ENCODE results near the gene CHI3L2.

Gene CHI3L2

DNA sequence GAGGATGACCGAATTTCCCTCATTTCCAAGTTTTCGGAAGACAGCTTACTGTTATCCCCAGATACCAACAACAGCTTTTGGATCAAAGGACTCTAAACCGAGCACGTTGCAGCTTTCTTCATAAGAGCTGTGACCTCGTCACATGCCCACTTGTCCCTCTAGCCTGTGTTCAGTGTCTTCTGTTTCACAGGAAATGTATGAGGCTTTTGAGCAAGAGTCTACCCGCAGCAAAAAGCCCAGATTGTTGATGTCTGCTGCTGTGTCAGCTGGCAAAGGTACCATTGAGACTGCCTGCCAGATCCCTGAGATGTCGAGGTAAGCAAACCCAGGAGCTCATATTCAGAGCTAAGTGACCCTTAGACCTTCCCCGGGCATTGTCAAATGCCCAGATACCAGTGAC, 24.1 kb downstream of the CHI3L2 start:
- DNase-seq (ENCODE audit: low read depth in 2 of 2): no peak

DNA sequence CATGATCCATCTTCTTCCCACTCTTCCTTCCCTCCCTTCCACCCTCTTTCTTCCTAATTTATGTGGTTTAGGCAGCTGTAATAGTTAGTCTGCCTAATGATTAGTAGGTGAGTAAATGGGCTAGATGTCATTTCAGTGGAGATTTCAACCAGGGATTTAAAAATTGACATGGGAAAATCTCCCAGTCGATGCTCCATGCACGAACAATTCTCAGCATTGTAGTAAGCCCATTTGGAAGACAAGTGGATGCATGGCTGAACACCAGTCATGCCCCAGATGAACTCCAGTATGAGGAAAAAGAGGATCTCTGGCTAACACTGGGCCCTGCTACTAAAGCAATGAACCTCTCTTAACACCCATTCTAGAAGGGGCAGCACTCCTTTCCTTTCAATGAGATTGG, 25.3 kb downstream of the CHI3L2 start:
- DNase-seq (ENCODE audit: low read depth in 2 of 2): no peak

DNA sequence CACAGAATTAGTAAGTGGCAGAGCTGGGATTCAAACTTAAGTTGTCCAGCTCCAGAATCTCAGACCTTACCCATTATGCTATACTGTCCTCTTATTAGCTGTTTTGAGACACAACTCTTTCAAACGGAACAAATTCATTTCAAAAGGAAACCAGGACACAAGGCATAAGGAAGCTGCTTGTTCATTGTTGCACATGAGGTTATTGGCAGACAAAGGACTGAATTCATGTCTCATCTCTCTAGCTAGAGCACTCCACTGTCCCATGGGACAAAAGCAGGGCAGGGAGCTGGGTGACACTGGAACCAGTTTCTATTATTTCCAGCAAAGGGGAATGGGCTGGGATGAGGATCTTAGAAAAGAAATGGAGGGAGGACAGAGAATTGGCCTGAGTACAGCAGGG, 26.4 kb downstream of the CHI3L2 start:
- no peak for DNase-seq (ENCODE audit: low read depth in 2 of 2)

DNA sequence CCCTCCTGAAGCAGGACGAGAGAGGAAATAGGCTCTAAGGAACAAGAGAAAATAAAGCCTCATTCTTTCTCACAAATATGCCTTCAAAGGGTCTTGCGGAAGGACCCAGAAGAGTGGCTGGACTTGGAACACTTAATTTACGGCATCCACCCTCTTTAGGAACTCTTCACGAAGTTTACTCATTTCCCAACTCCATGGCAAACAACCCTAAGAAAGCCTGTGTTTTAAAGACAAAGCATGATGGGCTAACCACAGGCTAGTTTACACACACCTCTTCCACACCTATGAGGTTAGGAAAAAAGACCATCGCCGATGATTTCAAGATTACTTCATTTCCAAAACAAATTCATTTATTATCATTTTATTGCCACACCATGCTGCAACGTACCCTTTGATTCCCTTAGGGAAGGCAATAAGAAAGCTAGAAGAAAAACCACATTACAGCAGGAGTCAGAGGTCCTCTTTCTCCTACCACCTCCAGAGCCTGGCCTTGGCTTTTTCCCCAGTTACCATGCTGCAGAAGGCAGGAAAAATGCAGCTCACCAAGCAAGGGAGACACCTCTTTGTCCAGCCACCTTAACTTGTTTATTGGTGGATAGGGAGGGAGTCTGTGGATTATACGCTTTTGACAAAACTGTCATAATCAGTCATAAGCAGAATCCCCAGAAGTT, 29.6 kb downstream of the CHI3L2 start:
- DNase-seq (ENCODE audit: low read depth in 2 of 2): no peak

DNA sequence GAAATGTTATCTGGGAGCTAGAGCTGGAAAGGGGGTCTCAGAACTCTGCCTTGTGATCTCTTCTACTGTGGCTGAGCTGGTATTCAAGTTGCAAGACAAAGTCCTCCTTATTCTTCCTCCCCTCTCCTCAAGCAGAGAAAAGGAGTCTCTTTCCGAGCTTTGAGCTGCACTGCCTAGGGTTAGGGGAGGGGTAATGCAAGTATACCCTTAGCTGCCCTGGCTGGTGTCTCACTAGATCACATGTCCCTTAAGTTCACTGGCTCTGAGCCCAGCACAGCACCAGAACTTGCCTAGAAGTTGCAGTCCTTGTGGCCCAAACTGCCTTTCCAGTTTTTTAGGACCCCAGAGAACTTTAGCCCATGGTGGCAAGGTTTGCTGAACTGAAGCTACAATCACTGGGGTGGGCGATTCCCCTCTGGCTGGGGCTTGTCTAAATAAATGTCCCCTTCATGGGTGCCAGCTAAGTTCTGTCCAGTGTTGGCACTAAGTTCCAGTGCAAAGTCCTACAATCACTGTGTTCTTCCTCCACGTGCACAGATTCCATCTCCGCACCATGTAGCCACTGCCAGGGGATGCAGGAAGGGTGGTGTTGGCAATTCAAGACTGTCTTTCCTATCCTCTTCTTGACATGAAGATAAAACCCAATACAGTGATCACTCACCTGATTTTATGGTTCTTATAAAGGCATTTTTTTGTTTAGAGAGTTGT, 40.4 kb downstream of the CHI3L2 start:
- DNase-seq (ENCODE audit: low read depth in 2 of 2): no peak

DNA sequence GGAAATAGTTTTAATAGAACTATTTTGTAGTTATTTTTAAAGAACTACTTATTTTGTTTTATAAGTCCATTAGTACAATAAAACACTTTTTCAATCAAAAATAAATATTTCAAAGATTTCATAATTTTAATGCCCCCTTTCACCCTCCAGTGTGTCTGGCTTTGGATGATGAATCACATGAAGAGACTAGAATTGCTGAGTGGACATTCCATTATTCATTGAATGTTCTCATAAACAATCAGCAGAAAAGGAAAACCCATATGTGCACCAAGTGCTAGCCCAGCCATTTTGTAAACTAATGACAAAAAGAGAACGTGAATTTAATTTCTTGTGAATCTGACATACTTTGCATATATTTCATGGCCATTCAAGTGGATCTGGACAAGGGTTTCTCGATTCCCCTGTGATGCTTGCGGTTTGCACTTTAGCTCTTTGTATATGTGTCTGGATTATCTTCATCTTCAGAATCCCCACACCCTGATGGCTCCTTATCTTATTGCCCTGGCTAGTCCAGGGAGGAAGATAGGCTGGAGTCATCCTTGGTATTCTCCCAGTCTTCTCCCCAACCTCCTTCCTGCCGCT, 42.4 kb downstream of the CHI3L2 start:
- DNase-seq (ENCODE audit: low read depth in 2 of 2): no peak

DNA sequence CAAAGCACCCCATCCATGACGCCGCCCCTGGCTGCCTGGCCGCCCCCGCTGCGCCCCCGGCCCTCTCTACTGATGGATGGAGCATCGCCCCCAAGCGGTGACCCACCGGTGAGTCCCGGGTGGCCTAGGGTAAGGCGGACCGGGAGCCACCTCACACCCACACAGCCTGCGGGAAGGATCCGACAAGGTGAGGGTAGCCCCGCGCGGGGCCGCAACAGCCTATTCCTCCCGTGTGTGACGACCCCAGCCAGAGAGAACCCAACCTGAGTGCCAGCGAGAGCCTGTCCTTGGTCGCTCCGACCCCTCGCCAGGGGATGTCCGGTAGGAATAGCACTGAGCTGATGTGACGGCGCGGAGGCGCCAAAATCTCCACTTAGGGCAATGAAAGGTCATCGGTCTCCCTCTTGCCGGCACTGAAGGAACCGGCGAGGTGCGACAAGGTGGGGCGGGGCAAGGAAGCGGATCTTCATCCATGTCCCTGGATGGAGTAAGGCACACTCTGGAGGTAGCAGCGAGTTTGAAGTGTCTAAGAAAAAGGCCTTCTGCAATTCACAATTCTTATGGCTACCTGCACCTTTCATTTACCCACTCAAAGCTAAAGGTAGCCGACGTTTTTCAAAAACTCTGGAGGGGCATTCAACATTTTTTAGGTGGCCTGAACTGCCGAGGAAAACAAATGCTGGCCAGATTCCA, 43.4 kb downstream of the CHI3L2 start:
- DNase-seq (ENCODE audit: low read depth in 2 of 2): no peak

DNA sequence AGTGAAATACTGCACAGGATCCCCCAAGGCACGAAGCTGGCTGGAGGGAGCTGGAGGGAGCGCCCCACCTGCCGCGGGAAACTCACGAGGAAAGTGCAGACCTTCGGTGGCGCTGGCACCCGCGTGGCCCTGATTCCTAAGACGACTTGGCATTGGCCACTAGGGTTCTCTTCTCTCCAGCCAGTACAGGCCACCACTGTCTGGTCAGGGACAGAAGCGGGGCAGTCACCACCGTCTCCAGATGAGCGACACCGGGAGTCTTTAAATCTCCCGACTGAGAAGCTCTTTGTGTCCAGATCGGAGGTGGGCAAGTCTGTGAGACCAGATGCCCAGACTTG, 43.9 kb downstream of the CHI3L2 start:
- DNase-seq (ENCODE audit: low read depth in 2 of 2): no peak

DNA sequence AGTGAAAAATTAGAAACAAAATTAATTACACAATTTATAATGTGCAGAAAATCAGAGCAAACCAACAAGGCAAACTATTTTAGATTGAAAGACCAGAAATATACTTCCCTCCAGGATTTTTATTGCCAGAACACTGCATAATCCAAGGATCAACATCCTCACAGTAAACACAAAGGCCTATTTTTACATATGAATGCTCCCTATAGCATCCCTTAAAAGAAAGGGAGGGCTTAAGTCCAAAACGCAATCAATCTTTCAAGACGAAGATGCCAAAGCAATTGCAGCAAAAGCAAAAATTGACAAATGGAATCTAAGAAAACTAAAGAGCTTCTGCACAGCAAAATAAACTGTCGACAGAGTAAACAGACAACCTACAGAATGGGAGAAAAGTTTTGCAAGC, 44.6 kb downstream of the CHI3L2 start:
- DNase-seq (ENCODE audit: low read depth in 2 of 2): no peak

DNA sequence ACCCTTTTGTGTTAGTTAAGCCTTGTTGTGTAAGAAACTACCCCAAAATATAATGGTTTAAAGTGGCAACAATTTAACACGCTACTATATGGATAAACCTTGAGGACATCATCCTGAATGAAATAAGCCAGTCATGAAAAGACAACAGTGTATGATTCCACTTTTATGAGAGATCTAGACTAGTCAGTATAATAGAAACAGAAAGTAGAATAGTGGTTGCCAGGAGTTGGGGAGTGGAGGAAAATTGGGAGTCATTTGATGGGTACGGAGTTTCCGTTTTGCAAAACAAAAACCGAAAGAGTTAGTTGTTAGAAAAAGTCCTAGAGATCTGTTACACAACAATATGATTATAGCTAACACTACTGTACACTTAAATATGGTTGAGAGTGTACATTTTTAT, 47.1 kb downstream of the CHI3L2 start:
- peak in 1 of 2 donors; percentile 13 for DNase-seq (ENCODE audit: low read depth in 2 of 2)

DNA sequence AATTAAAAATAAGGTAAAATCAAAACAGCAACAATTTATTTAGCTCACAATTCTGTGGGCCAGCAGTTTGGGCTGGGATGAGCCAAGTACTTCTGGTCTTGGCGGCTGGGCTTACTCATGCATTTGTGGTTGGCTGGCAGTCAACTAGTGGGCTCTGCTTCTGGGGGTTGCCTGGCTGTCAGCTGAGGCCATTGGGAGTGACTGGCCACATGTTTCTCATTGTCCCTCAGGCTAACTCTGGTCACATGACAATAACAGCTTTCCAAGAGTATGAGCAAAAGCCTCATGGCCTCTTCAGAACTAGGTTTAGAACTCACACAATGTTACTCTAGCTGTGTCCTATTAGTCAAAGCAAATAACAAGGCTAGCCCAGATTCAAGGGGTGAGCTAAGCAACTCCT, 47.6 kb downstream of the CHI3L2 start:
- peak in 1 of 2 donors; percentile 44 for DNase-seq (ENCODE audit: low read depth in 2 of 2)

DNA sequence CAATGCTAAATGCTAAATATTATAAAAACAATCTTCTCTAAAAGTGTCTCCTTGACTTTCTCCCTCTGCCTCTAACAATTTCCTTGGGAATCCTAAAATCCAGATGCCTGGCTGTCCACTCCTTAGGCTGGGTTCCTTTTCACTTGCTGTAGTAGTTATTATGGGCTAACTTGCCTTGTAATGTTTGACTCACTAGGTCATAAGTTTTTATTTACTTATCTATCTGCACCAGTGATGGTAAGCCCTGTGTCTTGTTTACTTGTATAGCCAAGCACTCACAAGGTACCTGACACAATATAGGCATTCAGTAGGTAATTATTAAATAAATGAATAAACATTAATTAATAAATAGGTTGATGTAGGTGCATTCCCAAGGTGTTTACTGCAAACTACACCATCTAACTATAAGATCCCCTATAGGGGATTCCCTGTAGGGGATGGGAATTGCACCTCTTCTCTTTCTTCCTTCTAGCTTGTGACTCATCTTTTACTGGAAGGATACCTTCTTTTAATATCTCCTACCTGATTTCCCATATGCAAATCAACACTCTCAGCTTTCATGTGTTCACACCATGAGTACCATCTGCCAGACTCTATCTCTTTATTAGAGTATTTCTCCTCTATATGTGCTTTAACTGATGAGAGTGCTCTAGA, 48.4 kb downstream of the CHI3L2 start:
- no peak for DNase-seq (ENCODE audit: low read depth in 2 of 2)

DNA sequence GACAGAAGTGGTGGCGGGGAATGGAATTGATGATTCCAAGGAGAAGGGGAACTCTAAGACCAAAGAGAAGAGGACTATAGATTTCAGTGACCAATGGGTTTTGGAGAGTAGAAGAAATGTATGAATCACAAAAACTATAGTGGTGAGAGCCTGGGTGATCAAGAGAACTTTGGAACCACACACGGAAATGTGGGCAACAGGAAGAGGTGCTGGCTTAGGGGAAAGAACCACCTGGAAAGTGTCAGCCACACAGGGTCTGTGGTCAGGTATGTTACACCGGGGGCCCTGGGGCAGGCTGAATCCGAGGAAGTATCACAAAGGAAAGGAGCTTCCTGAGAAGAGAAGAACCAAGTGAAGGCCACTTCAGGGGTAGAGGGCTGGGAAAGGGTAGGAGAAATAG, 51.6 kb downstream of the CHI3L2 start:
- DNase-seq (ENCODE audit: low read depth in 2 of 2): no peak

DNA sequence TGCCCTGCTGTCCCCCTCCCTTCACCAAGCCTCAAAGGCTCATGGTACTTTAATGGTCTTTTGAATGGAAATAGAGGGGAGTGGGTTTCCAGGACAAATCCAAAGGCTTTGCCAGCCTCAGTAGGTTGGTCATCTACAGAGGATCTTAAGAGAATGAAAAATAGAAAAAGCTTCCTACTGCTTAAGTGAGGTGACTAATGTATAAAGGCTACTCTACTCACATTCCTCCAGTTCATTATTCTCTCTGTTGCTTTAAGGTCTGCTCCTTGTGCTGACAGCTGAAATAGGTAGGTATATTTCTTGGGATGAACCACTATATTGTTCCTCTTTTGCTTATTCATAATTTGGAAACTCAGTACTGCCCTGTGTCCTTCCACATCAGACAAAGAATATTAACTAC, 52.8 kb downstream of the CHI3L2 start:
- DNase-seq (ENCODE audit: low read depth in 2 of 2): no peak

DNA sequence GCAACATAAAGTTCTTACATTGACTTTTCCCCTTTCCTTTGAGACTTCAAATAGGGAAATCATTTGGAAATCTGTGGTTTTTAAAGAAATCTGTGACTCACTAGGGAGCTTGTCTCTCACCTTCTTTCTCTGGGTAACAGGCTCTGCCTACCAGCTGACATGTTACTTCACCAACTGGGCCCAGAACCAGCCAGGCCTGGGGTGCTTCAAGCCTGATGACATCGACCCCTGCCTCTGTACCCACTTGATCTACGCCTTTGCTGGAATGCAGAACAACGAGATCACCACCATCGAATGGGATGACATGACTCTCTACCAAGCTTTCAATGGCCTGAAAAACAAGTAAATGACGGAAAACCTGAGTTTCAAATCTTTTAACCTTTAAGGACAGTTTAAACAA, 53.9 kb downstream of the CHI3L2 start:
- no peak for DNase-seq (ENCODE audit: low read depth in 2 of 2)

DNA sequence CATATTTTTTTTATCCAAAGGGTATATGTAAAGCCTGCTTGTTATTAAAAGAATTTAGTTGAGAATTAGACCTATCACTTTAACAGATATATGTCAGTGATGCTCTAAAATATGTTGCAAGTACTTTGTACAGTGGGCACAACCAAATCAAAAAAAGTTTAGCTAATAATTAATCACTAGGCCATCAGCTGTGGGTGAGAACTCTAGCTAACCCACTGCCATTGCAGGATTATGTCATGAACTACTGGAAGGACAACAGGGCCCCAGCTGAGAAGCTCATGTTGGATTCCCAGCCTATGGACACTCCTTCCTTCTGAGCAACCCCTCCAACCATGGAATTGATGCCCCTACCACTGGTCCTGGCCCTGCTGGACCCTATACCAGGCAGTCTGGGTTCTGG, 56.3 kb downstream of the CHI3L2 start:
- no peak for DNase-seq (ENCODE audit: low read depth in 2 of 2)

DNA sequence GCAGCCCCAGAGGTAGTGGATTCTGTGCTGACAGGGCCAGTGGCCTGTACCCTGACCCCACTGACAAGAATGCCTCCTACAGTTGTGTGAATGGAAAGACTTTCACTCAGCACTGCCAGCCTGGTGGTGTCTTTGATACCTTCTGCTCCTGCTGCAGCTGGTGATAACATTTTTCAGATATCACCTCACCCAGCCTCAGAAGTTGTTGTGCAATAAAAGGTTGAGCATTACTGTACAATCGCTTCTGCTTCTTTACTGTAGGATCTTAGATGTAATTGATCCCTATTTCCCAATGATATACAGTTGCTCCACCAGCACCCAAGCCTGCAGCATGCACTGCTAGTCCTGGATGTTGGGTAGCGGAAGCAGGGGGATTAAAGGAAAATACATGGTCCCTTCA, 58.4 kb downstream of the CHI3L2 start:
- DNase-seq (ENCODE audit: low read depth in 2 of 2): no peak

DNA sequence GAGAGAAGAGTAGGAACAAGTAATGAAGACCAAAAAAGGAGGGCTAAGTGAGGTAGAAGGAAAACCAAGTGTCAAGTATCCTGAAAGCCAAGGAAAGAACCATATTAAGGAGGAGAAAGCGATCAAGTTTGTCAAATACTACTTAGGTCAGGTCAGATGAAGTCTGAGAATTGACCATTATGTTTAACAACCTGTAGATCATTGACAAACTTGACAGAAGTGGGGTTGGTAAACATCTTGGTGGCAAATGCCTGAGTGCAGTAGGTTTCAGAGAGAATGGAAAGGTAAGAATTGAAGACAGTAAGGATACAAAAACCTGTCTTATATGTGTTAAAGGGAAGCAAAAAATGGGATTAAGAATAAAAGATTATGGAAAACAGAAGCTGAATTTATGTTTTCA, 59.4 kb downstream of the CHI3L2 start:
- DNase-seq (ENCODE audit: low read depth in 2 of 2): no peak

DNA sequence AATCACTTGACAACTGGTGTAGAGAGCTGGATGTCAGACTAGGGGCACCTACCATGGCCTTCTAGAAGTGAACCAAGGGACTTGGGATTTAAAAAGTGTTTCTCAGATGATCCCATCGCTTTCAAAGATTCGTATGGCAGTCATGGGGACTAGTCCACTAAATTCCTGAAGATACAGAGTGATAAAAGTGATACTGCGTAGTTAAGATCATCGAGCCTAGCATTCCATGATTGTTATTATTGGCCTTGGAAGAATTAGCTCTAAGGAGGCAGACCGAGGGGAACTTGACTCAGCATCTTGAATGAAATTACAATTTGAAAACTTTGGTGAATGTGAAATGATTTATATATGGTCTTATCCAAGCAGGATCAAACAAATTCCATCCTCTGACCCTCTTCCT, 61.9 kb downstream of the CHI3L2 start:
- DNase-seq (ENCODE audit: low read depth in 2 of 2): no peak

DNA sequence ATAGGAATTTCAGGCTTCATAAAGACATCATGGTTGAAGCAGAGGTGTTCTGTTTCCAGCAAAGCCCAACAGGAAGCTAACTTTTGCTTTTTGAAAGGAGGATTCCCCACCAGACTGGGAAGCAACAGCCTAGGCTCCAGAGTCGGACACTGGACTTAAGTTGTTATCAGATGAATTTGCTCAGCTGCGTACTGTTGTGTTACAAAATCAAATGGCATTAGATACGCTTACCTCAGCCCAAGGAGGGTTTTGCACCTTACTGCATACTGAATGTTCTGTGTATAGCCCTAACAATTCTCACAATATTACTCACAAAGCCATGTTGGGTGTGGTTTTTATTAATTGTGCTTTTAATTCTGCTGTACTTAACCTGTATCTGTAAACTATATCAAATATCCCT, 62.6 kb downstream of the CHI3L2 start:
- no peak for DNase-seq (ENCODE audit: low read depth in 2 of 2)

DNA sequence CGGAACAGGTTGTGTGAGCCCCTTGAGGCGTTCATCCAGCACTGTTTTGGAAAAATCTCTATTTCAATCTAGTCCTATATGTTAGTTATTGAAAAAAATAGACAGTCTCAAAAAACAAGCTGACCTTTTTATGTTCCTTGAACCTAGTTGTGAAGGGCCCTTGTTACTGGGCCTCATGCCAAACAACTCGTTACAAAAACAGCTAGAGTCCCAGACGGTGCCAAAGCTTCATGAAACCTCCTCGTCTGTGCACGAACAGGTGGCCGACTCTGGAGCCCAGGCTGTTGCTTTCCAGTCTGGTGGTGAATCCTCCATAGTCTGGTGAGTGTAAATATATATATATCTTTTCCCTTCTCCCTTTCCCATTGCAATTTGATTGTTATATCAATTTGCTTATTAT, 63.1 kb downstream of the CHI3L2 start, which contains the start of gene CHIA:
Gene CHIA, plus strand, starts transcription at position 222 of the 400 bp plus-strand sequence. CDS start 19,617 bp downstream, outside the sequence.
- DNase-seq (ENCODE audit: low read depth in 2 of 2): no peak
